DOHH2 (cell line): ENCODE measurements around the gene GOLGA6C.

ENCODE experiments used
- CTCF ChIP-seq: fragments of 200-600 bp; sonication (generic); IDR thresholded peaks from one replicate; pipeline ENCODE4 v1.5.1; 2014; ENCODE audit warnings: antibody characterized with exemption, mild to moderate bottlenecking, low read depth, low read length; ENCODE audit not compliant: poor library complexity, severe bottlenecking
- EZH2phosphoT487 ChIP-seq: fragments of 200-600 bp; sonication (generic); IDR thresholded peaks from 2 replicates; pipeline ENCODE4 v1.6.1; 2017; ENCODE audit warnings: borderline replicate concordance, mild to moderate bottlenecking, antibody characterized with exemption, low read length, moderate library complexity, mixed read lengths

DNA sequence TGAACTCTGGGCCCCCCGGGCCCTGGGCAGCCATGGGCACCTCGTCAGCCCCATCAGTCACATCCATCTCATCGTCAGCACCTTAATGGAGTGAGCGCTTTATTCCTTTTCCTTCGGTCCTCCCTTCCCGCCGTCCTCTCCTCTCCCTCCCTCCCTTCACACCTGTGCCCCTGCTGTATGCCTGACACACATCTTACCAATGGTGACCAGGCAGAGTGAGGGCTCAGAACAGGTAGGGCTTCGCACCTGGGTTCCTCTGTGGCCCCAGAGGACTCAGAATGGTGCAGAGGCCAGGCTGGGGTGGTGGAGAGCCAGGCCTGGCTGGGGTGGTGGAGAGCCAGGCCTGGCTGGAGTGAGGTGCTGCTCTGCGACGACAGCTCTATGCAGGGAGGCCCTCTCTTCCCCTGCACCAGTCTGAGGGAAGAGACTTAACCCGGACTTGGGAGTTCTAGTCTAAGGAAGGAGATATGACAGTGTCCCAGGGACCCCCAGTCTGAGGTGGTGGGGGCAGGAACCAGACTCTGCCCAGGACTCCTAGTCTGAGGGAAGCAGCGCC, 44.8 kb upstream of the GOLGA6C start:
- no peak for TF ChIP-seq CTCF
- TF ChIP-seq EZH2phosphoT487, result no peak
